ENCODE measurements around the gene SESN3. TPM values are rescaled to one million over a fixed set of nuclear protein-coding genes. Genes with fewer than 3 reads are reported as not detected.
"Not testable (repeated sequence)": the region's sequence is repeated elsewhere in the genome, so short reads cannot be mapped to it uniquely, and the experiment has no call there.

SESN3 gene
- total RNA-seq, 3 donors from 2014 or later (not counting 1 experiment from before 2014, with no cell fraction given) = 5.5 to 10.2 (median 7.6) TPM

DNA sequence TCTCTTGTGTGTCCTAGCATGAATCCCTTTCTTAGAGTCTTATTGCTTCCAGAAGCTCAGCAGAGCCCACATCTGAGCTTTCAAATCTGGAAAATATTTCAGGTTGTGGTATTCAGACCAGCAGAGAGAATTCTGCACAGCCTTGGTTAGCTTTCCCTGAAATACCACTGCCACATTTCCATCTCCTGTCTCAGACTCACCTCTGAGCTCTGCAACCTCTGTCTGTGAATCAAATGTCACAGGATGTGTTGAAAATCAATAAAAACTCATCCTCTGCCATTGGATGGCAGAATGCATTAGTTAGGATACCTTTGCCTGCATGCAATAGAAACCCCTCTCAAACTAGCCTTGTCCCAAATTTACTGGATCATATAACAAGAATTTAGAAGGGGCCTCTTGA is 93.7 kb downstream of the SESN3 start:
- H3K9me3 Mint-ChIP-seq = no peaks in the 10 kb centered on the region
- TF ChIP-seq, protein P1, sequence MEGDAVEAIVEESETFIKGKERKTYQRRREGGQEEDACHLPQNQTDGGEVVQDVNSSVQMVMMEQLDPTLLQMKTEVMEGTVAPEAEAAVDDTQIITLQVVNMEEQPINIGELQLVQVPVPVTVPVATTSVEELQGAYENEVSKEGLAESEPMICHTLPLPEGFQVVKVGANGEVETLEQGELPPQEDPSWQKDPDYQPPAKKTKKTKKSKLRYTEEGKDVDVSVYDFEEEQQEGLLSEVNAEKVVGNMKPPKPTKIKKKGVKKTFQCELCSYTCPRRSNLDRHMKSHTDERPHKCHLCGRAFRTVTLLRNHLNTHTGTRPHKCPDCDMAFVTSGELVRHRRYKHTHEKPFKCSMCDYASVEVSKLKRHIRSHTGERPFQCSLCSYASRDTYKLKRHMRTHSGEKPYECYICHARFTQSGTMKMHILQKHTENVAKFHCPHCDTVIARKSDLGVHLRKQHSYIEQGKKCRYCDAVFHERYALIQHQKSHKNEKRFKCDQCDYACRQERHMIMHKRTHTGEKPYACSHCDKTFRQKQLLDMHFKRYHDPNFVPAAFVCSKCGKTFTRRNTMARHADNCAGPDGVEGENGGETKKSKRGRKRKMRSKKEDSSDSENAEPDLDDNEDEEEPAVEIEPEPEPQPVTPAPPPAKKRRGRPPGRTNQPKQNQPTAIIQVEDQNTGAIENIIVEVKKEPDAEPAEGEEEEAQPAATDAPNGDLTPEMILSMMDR (IDR thresholded peaks at IDR 0.05) = no peak
- H3K27me3 Mint-ChIP-seq (ENCODE audit: low read depth in 2 of 2) = peaks cover 0 to 3% of the 10 kb centered on the region in 2 donors
- ATAC-seq (no peak), DNase-seq (no peak)
- Histone ChIP-seq H3K9me3 (ENCODE audit: control insufficient read depth, insufficient read depth, low read length) (no peaks in the 10 kb centered on the region), H3K27me3 (ENCODE audit: control insufficient read depth, insufficient read depth, low read length) (peaks cover 3% of the 10 kb centered on the region), H3K4me1 (ENCODE audit: control insufficient read depth, insufficient read depth, low read length) (no peaks in the 10 kb centered on the region), H3K4me3 (ENCODE audit: low read length) (no peak overlapping the region), H3K27ac (ENCODE audit: low read length) (no peak overlapping the region), H3K36me3 (ENCODE audit: control insufficient read depth, insufficient read depth, low read length) (no peaks in the 10 kb centered on the region)
- no peaks in the 10 kb centered on the region for H3K36me3 Mint-ChIP-seq
- no peak overlapping the region for H3K4me3 Mint-ChIP-seq
- intact Hi-C loops (cut with micrococcal nuclease) = no loop called here
- no peak overlapping the region for H3K27ac Mint-ChIP-seq
- H3K4me1 Mint-ChIP-seq = no peaks in the 10 kb centered on the region

DNA sequence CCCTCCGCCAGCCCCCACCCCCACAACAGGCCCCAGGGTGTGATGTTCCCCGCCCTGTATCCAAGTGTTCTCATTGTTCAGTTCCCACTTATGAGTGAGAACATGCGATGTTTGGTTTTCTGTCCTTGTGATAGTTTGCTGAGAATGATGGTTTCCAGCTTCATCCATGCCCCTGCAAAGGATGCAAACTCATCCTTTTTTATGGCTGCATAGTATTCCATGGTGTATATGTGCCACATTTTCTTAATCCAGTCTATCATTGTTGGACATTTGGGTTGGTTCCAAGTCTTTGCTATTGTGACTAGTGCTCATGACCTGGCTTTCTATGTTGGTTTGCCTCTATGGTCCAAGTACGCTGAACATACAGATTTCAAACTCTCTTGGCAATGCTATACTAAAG is 94.3 kb downstream of the SESN3 start:
- H3K9me3 ChIP-seq (ENCODE audit: control insufficient read depth, insufficient read depth, low read length); intact Hi-C loops (cut with micrococcal nuclease); H3K4me1 Mint-ChIP-seq; H3K4me3 Mint-ChIP-seq; H3K9me3 Mint-ChIP-seq; H3K27ac ChIP-seq (ENCODE audit: low read length); H3K4me1 ChIP-seq (ENCODE audit: control insufficient read depth, insufficient read depth, low read length); ATAC-seq; H3K27me3 Mint-ChIP-seq (ENCODE audit: low read depth in 2 of 2); H3K27ac Mint-ChIP-seq; DNase-seq; H3K4me3 ChIP-seq (ENCODE audit: low read length); H3K27me3 ChIP-seq (ENCODE audit: control insufficient read depth, insufficient read depth, low read length); H3K36me3 ChIP-seq (ENCODE audit: control insufficient read depth, insufficient read depth, low read length); H3K36me3 Mint-ChIP-seq: not testable (repeated sequence)
- 96% methylated on average over 4 of the region's 4 CpGs for WGBS (ENCODE audit: insufficient coverage)

DNA sequence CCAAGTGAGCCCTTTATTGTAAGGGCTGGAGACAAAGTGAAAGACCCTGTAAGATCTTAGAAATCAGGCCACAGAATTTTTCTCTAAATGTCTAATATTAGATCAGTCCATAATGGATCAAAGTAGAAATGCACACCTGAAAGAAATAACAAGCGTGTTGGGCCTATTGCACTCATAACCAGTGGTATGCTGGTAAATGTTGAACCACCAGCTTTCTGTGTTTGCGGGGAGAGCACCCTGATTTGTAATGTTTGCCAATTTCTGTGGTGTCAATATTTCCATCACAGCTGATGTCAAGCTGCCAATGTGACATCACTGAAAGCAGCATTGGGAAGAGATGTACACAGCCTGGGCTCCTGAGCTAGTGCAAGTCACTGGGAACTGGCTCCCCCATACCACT is 95.1 kb downstream of the SESN3 start:
- no peaks in the 10 kb centered on the region for H3K27me3 Mint-ChIP-seq (ENCODE audit: low read depth in 2 of 2)
- WGBS (ENCODE audit: insufficient coverage) = 92% methylated on average over 2 of the region's 2 CpGs
- Histone ChIP-seq H3K4me1 (ENCODE audit: control insufficient read depth, insufficient read depth, low read length) (no peaks in the 10 kb centered on the region), H3K27ac (ENCODE audit: low read length) (no peak overlapping the region), H3K27me3 (ENCODE audit: control insufficient read depth, insufficient read depth, low read length) (peaks cover 3% of the 10 kb centered on the region), H3K9me3 (ENCODE audit: control insufficient read depth, insufficient read depth, low read length) (no peaks in the 10 kb centered on the region), H3K36me3 (ENCODE audit: control insufficient read depth, insufficient read depth, low read length) (no peaks in the 10 kb centered on the region), H3K4me3 (ENCODE audit: low read length) (no peak overlapping the region)
- no peaks in the 10 kb centered on the region for H3K9me3 Mint-ChIP-seq
- no peak for DNase-seq
- H3K4me1 Mint-ChIP-seq = no peaks in the 10 kb centered on the region
- intact Hi-C loops (cut with micrococcal nuclease) = no loop called here
- H3K36me3 Mint-ChIP-seq = no peaks in the 10 kb centered on the region
- H3K27ac Mint-ChIP-seq = no peak overlapping the region
- no peak overlapping the region for H3K4me3 Mint-ChIP-seq
- no peak for ATAC-seq
- TF ChIP-seq, protein P1 (IDR thresholded peaks at IDR 0.05) = no peak

DNA sequence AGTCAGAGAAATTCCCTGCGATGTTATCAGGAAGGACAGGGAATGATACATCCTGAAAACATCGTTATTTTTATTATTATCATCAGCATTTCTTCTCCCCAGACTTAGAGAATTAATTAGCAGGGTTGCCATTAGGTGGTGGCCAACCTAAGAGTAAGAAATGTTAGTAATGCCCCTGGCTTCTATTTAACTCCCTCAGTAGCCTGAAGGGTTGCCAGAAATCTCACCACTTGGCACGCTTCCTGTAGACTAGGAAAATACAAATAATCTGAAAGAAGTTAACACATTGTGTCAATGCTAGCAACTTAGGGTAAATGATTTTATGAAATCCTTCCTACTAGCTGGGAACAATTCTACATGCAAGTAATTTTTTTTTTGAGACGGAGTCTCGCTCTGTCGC is 95.8 kb downstream of the SESN3 start:
- Histone ChIP-seq H3K27me3 (ENCODE audit: control insufficient read depth, insufficient read depth, low read length) (no peaks in the 10 kb centered on the region), H3K9me3 (ENCODE audit: control insufficient read depth, insufficient read depth, low read length) (no peaks in the 10 kb centered on the region), H3K4me1 (ENCODE audit: control insufficient read depth, insufficient read depth, low read length) (no peaks in the 10 kb centered on the region), H3K4me3 (ENCODE audit: low read length) (no peak overlapping the region), H3K36me3 (ENCODE audit: control insufficient read depth, insufficient read depth, low read length) (no peaks in the 10 kb centered on the region), H3K27ac (ENCODE audit: low read length) (no peak overlapping the region)
- no peak for DNase-seq
- WGBS (ENCODE audit: insufficient coverage) = 98% methylated on average over 5 of the region's 6 CpGs
- Mint-ChIP-seq H3K4me3 (no peak overlapping the region), H3K9me3 (no peaks in the 10 kb centered on the region), H3K27me3 (ENCODE audit: low read depth in 2 of 2) (no peaks in the 10 kb centered on the region), H3K27ac (no peak overlapping the region), H3K4me1 (no peaks in the 10 kb centered on the region), H3K36me3 (peaks cover 1% of the 10 kb centered on the region)
- TF ChIP-seq, protein P1 (IDR thresholded peaks at IDR 0.05) = no peak
- no peak for ATAC-seq
- intact Hi-C loops (cut with micrococcal nuclease) = no loop called here
